Neural progenitor cell (in vitro differentiated cells): ENCODE data around the gene CHRNG. TPM values are rescaled to one million over a fixed set of nuclear protein-coding genes. Genes with fewer than 3 reads are reported as not detected.

Source experiments
- DNase-seq: peaks from one replicate; pipeline ENCODE4 v3.0.0-alpha.2; 2016; ENCODE audit warnings: low spot score
- H2AFZ ChIP-seq: fragments of 200-600 bp; sonication (generic); replicated peaks from 2 replicates; pipeline ENCODE4 v1.6.1; 2016; ENCODE audit warnings: antibody characterized with exemption
- H3F3A ChIP-seq: fragments of 200-600 bp; sonication (generic); 2 replicates; pipeline ENCODE4 v1.6.1; 2016; ENCODE audit warnings: antibody characterized with exemption, low read depth
- H3K27ac ChIP-seq: fragments of 200-600 bp; sonication (generic); 2 replicates; pipeline ENCODE4 v1.5.1; 2016; ENCODE audit warnings: mild to moderate bottlenecking
- H3K27me3 ChIP-seq: fragments of 200-600 bp; sonication (generic); 2 replicates; pipeline ENCODE4 v1.6.1; 2016; ENCODE audit warnings: mild to moderate bottlenecking, moderate library complexity
- H3K36me3 ChIP-seq: fragments of 200-600 bp; sonication (generic); 2 replicates; pipeline ENCODE4 v1.5.1; 2016
- H3K4me1 ChIP-seq: fragments of 200-600 bp; sonication (generic); 2 replicates; pipeline ENCODE4 v1.6.1; 2016; ENCODE audit warnings: mixed run types
- H3K4me2 ChIP-seq: fragments of 200-600 bp; sonication (generic); 2 replicates; pipeline ENCODE4 v1.6.1; 2016
- H3K4me3 ChIP-seq: fragments of 200-600 bp; sonication (generic); 2 replicates; pipeline ENCODE4 v1.5.1; 2016
- H3K79me2 ChIP-seq: fragments of 200-600 bp; sonication (generic); 2 replicates; pipeline ENCODE4 v1.6.1; 2016; ENCODE audit warnings: low read depth
- H3K9ac ChIP-seq: fragments of 200-600 bp; sonication (generic); 2 replicates; pipeline ENCODE4 v1.6.1; 2016
- H3K9me3 ChIP-seq: fragments of 200-600 bp; sonication (generic); 2 replicates; pipeline ENCODE4 v1.5.1; 2016; ENCODE audit warnings: low read depth
- H4K20me1 ChIP-seq: fragments of 200-600 bp; sonication (generic); 2 replicates; pipeline ENCODE4 v1.6.1; 2016; ENCODE audit warnings: low read depth
- H3K27ac Mint-ChIP-seq: 3 replicates; pipeline ENCODE4 v1.8.0; 2021; ENCODE audit warnings: mixed read lengths
- H3K27me3 Mint-ChIP-seq: 2 replicates; pipeline ENCODE4 v1.8.0; 2022; ENCODE audit warnings: low read depth, mild to moderate bottlenecking, inconsistent platforms, moderate library complexity, mixed read lengths; ENCODE audit not compliant: insufficient read depth
- H3K36me3 Mint-ChIP-seq: 3 replicates; pipeline ENCODE4 v1.8.0; 2021; ENCODE audit warnings: mixed read lengths
- H3K4me1 Mint-ChIP-seq: 3 replicates; pipeline ENCODE4 v1.8.0; 2021; ENCODE audit warnings: mixed read lengths
- H3K4me3 Mint-ChIP-seq: 3 replicates; pipeline ENCODE4 v1.8.0; 2021; ENCODE audit warnings: mild to moderate bottlenecking, moderate library complexity, mixed read lengths
- H3K9me3 Mint-ChIP-seq: 3 replicates; pipeline ENCODE4 v1.8.0; 2020; ENCODE audit warnings: mixed read lengths
- EZH2 ChIP-seq: fragments of 200-600 bp; sonication (generic); IDR thresholded peaks from 2 replicates; pipeline ENCODE4 v1.6.1; 2017; ENCODE audit warnings: antibody characterized with exemption, mild to moderate bottlenecking, moderate library complexity
- EZH2phosphoT487 ChIP-seq: fragments of 200-600 bp; sonication (generic); IDR thresholded peaks from 2 replicates; pipeline ENCODE4 v1.6.1; 2017; ENCODE audit warnings: antibody characterized with exemption
- total RNA-seq: library from RNA; depleted of rRNA; stranded (reverse); fragments of >200 nt; gene quantifications from 2 replicates; pipeline ENCODE4 v1.2.3, GENCODE V29; 2015; ENCODE audit warnings: low replicate concordance
- TF ChIP-seq, protein P1 (sequence below): fragments of 200-600 bp; sonication (generic); IDR thresholded peaks from 2 replicates; pipeline ENCODE4 v1.5.1; 2017; ENCODE audit warnings: antibody characterized with exemption, mild to moderate bottlenecking

The CHRNG gene
- total RNA-seq, 1 donor from 2014 or later, result not detected

DNA sequence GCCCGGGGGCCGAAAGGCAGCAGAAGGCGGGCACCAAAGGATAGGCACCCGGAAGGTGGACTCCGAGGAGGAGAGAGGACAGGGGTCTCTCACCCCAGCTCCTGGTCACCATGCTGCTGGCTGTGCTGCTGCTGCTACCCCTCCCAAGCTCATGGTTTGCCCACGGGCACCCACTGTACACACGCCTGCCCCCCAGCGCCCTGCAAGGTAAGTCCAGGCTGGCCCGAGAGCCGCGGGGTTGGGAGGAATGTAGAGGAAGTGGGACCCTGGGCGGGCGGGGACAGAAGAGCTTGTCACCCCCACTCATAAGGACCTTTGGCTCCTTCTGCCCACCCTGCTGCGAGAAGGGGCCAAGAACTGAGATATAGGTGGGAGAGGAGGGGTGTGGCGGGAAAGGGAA is 19.0 kb upstream of the CHRNG start:
- peaks cover 11% of the 10 kb centered on the region for H3K4me1 ChIP-seq
- no peaks in the 10 kb centered on the region for H3K36me3 Mint-ChIP-seq

DNA sequence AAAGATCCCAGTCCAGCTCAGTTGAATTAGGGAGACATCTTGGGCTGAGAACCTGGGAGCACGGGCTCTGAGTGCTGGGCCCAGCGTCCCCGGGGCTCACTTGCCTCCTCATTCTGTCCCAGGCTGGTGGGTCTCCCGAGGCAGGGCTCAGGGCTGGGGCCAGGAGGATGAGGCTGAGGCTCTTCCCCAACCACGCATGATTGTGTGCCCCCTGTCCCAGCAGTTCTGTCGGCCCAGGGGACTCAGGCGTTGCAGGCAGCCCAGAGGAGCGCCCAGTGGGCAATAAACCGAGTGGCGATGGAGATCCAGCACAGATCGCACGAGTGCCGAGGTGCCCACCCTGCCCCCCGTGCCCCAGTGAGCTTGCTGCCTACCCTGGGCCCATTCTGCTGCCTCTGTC is 18.4 kb upstream of the CHRNG start:
- Mint-ChIP-seq H3K4me3 (no peak overlapping the region), H3K27ac (no peak overlapping the region), H3K9me3 (no peaks in the 10 kb centered on the region), H3K4me1 (peaks cover 16% of the 10 kb centered on the region), H3K27me3 (peaks cover 40% of the 10 kb centered on the region), H3K36me3 (no peaks in the 10 kb centered on the region)
- Histone ChIP-seq H3K27me3 (peaks cover 68% of the 10 kb centered on the region), H3K36me3 (no peaks in the 10 kb centered on the region), H3K9ac (no peak overlapping the region), H3K9me3 (no peaks in the 10 kb centered on the region), H3K4me1 (peaks cover 17% of the 10 kb centered on the region), H3K4me2 (no peak overlapping the region), H3F3A (no peaks in the 10 kb centered on the region), H3K4me3 (no peak overlapping the region), H2AFZ (no peak overlapping the region), H3K27ac (no peak overlapping the region), H3K79me2 (no peaks in the 10 kb centered on the region), H4K20me1 (peaks cover 19% of the 10 kb centered on the region)
- TF ChIP-seq EZH2, result no peak
- no peak for TF ChIP-seq EZH2phosphoT487
- TF ChIP-seq, protein P1, sequence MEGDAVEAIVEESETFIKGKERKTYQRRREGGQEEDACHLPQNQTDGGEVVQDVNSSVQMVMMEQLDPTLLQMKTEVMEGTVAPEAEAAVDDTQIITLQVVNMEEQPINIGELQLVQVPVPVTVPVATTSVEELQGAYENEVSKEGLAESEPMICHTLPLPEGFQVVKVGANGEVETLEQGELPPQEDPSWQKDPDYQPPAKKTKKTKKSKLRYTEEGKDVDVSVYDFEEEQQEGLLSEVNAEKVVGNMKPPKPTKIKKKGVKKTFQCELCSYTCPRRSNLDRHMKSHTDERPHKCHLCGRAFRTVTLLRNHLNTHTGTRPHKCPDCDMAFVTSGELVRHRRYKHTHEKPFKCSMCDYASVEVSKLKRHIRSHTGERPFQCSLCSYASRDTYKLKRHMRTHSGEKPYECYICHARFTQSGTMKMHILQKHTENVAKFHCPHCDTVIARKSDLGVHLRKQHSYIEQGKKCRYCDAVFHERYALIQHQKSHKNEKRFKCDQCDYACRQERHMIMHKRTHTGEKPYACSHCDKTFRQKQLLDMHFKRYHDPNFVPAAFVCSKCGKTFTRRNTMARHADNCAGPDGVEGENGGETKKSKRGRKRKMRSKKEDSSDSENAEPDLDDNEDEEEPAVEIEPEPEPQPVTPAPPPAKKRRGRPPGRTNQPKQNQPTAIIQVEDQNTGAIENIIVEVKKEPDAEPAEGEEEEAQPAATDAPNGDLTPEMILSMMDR, result no peak
- DNase-seq, result no peak

More for the DNA sequence above, 19.0 kb upstream of the CHRNG start:
- no peak for TF ChIP-seq EZH2phosphoT487
- TF ChIP-seq, protein P1, result no peak
- TF ChIP-seq EZH2, result no peak
- peaks cover 19% of the 10 kb centered on the region for H4K20me1 ChIP-seq
- H3K27me3 ChIP-seq, result peaks cover 67% of the 10 kb centered on the region
- peaks cover 16% of the 10 kb centered on the region for H3K4me1 Mint-ChIP-seq
- H3K79me2 ChIP-seq, result no peaks in the 10 kb centered on the region
- H3K36me3 ChIP-seq, result no peaks in the 10 kb centered on the region
- H3K27ac Mint-ChIP-seq, result no peak overlapping the region
- no peak overlapping the region for H2AFZ ChIP-seq
- DNase-seq, result no peak
- no peak overlapping the region for H3K4me2 ChIP-seq
- no peak overlapping the region for H3K27ac ChIP-seq
- no peaks in the 10 kb centered on the region for H3F3A ChIP-seq
- H3K4me3 ChIP-seq, result no peak overlapping the region
- no peaks in the 10 kb centered on the region for H3K9me3 ChIP-seq
- no peaks in the 10 kb centered on the region for H3K9me3 Mint-ChIP-seq
- H3K9ac ChIP-seq, result no peak overlapping the region
- peaks cover 39% of the 10 kb centered on the region for H3K27me3 Mint-ChIP-seq
- H3K4me3 Mint-ChIP-seq, result peak overlapping the region; percentile 30

DNA sequence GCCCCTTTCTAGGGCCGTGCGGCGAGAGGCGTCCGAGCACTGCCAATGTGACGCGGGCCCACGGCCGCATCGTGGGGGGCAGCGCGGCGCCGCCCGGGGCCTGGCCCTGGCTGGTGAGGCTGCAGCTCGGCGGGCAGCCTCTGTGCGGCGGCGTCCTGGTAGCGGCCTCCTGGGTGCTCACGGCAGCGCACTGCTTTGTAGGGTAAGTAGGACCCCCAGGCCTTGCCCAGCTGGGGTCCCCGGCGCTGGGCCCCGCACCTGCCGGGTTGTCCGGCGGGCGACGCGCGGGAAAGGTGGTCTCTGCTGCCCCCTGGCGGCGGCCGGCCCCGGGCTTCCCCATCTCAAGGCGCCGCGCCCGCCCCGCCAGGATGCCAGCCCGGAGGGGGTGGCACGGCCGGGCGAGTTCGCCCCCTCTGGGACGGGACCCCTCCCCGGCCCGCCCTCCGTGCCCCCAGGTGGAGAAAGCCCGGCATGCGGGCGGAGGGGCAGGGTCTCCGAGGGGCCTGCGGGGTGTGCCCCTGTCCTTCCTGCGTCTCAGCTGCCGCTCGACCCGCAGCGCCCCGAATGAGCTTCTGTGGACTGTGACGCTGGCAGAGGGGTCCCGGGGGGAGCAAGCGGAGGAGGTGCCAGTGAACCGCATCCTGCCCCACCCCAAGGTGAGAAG is 17.4 kb upstream of the CHRNG start:
- peak; percentile 77 for DNase-seq
- H3K9me3 Mint-ChIP-seq, result no peaks in the 10 kb centered on the region
- H3K36me3 ChIP-seq, result no peaks in the 10 kb centered on the region
- no peaks in the 10 kb centered on the region for H3K79me2 ChIP-seq
- H3K4me1 Mint-ChIP-seq, result peaks cover 16% of the 10 kb centered on the region
- peaks cover 65% of the 10 kb centered on the region for H3K27me3 ChIP-seq
- H3K9ac ChIP-seq, result no peak overlapping the region
- peaks cover 19% of the 10 kb centered on the region for H4K20me1 ChIP-seq
- no peaks in the 10 kb centered on the region for H3K36me3 Mint-ChIP-seq
- no peak overlapping the region for H3K4me3 Mint-ChIP-seq
- no peak overlapping the region for H3K27ac Mint-ChIP-seq
- peaks cover 41% of the 10 kb centered on the region for H3K27me3 Mint-ChIP-seq
- no peaks in the 10 kb centered on the region for H3K9me3 ChIP-seq
- H3K27ac ChIP-seq, result no peak overlapping the region
- H3K4me3 ChIP-seq, result peak overlapping the region; percentile 36
- peaks cover 2% of the 10 kb centered on the region for H3F3A ChIP-seq
- H3K4me2 ChIP-seq, result peak overlapping the region; percentile 79
- no peak overlapping the region for H2AFZ ChIP-seq
- TF ChIP-seq EZH2phosphoT487 (no peak), EZH2 (peak; percentile 12)
- TF ChIP-seq, protein P1, result peak; percentile 88
- H3K4me1 ChIP-seq, result peaks cover 20% of the 10 kb centered on the region
